ENCODE results near the gene HOXA6.

HOXA6 gene

GRCh38 chr7:27109466-27110185, 37.9 kb downstream of the HOXA6 start:
- Mint-ChIP-seq H3K4me3 (no peak overlapping the region), H3K27ac (no peak overlapping the region), H3K27me3 (peaks cover 26% of the 10 kb centered on the region), H3K4me1 (no peaks in the 10 kb centered on the region), H3K36me3 (no peaks in the 10 kb centered on the region), H3K9me3 (no peaks in the 10 kb centered on the region)
- CTCF ChIA-PET = no interaction called here
- DNase-seq = no peak

GRCh38 chr7:27108390-27109127, 39.0 kb downstream of the HOXA6 start:
- no peak overlapping the region for H3K4me3 Mint-ChIP-seq
- no peaks in the 10 kb centered on the region for H3K9me3 Mint-ChIP-seq
- H3K4me1 Mint-ChIP-seq = no peaks in the 10 kb centered on the region
- DNase-seq = no peak
- H3K27ac Mint-ChIP-seq = no peak overlapping the region
- peaks cover 37% of the 10 kb centered on the region for H3K27me3 Mint-ChIP-seq
- CTCF ChIA-PET = no interaction called here
- no peaks in the 10 kb centered on the region for H3K36me3 Mint-ChIP-seq

GRCh38 chr7:27107391-27108381, 39.9 kb downstream of the HOXA6 start:
- DNase-seq = no peak
- Mint-ChIP-seq H3K4me3 (no peak overlapping the region), H3K27ac (no peak overlapping the region), H3K9me3 (no peaks in the 10 kb centered on the region), H3K36me3 (no peaks in the 10 kb centered on the region), H3K27me3 (peaks cover 46% of the 10 kb centered on the region), H3K4me1 (peaks cover 3% of the 10 kb centered on the region)
- CTCF ChIA-PET = no interaction called here

- no peak for DNase-seq
- CTCF ChIA-PET = no interaction called here
- Mint-ChIP-seq H3K27me3 (peaks cover 54% of the 10 kb centered on the region), H3K36me3 (no peaks in the 10 kb centered on the region), H3K4me1 (peaks cover 9% of the 10 kb centered on the region), H3K4me3 (no peak overlapping the region), H3K9me3 (no peaks in the 10 kb centered on the region), H3K27ac (no peak overlapping the region)
These were observed 40.7 kb downstream of the HOXA6 start for GRCh38 chr7:27106901-27107240.

- no peaks in the 10 kb centered on the region for H3K36me3 Mint-ChIP-seq
- H3K4me3 Mint-ChIP-seq = no peak overlapping the region
- CTCF ChIA-PET = interaction anchor here (0.6 kb wide), 1 partner anchor 178 kb away, joined by 3 read pairs; no protein-coding TSS in a partner anchor
- H3K9me3 Mint-ChIP-seq = no peaks in the 10 kb centered on the region
- H3K4me1 Mint-ChIP-seq = peaks cover 9% of the 10 kb centered on the region
- H3K27ac Mint-ChIP-seq = no peak overlapping the region
- DNase-seq = no peak
- peaks cover 59% of the 10 kb centered on the region for H3K27me3 Mint-ChIP-seq
These were observed 41.2 kb downstream of the HOXA6 start for GRCh38 chr7:27106181-27106900.

GRCh38 chr7:27105301-27106031, 42.1 kb downstream of the HOXA6 start:
- Mint-ChIP-seq H3K27ac (no peak overlapping the region), H3K36me3 (peaks cover 2% of the 10 kb centered on the region), H3K27me3 (peaks cover 62% of the 10 kb centered on the region), H3K4me3 (no peak overlapping the region), H3K4me1 (peaks cover 9% of the 10 kb centered on the region), H3K9me3 (no peaks in the 10 kb centered on the region)
- no peak for DNase-seq
- CTCF ChIA-PET = interaction anchor here (0.6 kb wide), 1 partner anchor 179 kb away, joined by 3 read pairs; no protein-coding TSS in a partner anchor

GRCh38 chr7:27104341-27105058, 43.1 kb downstream of the HOXA6 start:
- Mint-ChIP-seq H3K36me3 (peaks cover 5% of the 10 kb centered on the region), H3K27ac (no peak overlapping the region), H3K4me1 (peaks cover 9% of the 10 kb centered on the region), H3K9me3 (no peaks in the 10 kb centered on the region), H3K27me3 (peaks cover 67% of the 10 kb centered on the region), H3K4me3 (no peak overlapping the region)
- DNase-seq = no peak
- CTCF ChIA-PET = no interaction called here

GRCh38 chr7:27103489-27104226, 43.9 kb downstream of the HOXA6 start:
- no peak for DNase-seq
- Mint-ChIP-seq H3K9me3 (no peaks in the 10 kb centered on the region), H3K27me3 (peaks cover 75% of the 10 kb centered on the region), H3K4me3 (no peak overlapping the region), H3K4me1 (peaks cover 9% of the 10 kb centered on the region), H3K36me3 (peaks cover 6% of the 10 kb centered on the region), H3K27ac (no peak overlapping the region)
- CTCF ChIA-PET = no interaction called here

- no peak for DNase-seq
These were observed 44.8 kb downstream of the HOXA6 start, which contains the start of gene HOXA2 for GRCh38 chr7:27102581-27103442. Gene HOXA2, minus strand, starts transcription at chr7:27102683. Its CDS starts 183 bp downstream, at chr7:27102500.

GRCh38 chr7:27101957-27102580, 45.5 kb downstream of the HOXA6 start:
- CTCF ChIA-PET = no interaction called here
- H3K4me3 Mint-ChIP-seq = no peak overlapping the region
- peaks cover 6% of the 10 kb centered on the region for H3K36me3 Mint-ChIP-seq
- H3K4me1 Mint-ChIP-seq = peaks cover 15% of the 10 kb centered on the region
- peaks cover 91% of the 10 kb centered on the region for H3K27me3 Mint-ChIP-seq
- no peak for DNase-seq
- H3K9me3 Mint-ChIP-seq = no peaks in the 10 kb centered on the region
- H3K27ac Mint-ChIP-seq = no peak overlapping the region

More at GRCh38 chr7:27102581-27103442, 44.8 kb downstream of the HOXA6 start, which contains the start of gene HOXA2:
- H3K27me3 Mint-ChIP-seq = peaks cover 84% of the 10 kb centered on the region
- CTCF ChIA-PET = no interaction called here
- H3K36me3 Mint-ChIP-seq = peaks cover 6% of the 10 kb centered on the region
- H3K27ac Mint-ChIP-seq = no peak within 1 kb of the TSS
- H3K4me3 Mint-ChIP-seq = no peak within 1 kb of the TSS
- peaks cover 9% of the 10 kb centered on the region for H3K4me1 Mint-ChIP-seq
- no peaks in the 10 kb centered on the region for H3K9me3 Mint-ChIP-seq

GRCh38 chr7:27101171-27101956, 46.2 kb downstream of the HOXA6 start:
- H3K4me1 Mint-ChIP-seq = peaks cover 16% of the 10 kb centered on the region
- no peak for DNase-seq
- CTCF ChIA-PET = no interaction called here

More at GRCh38 chr7:27101171-27101956, 46.2 kb downstream of the HOXA6 start:
- Mint-ChIP-seq H3K27me3 (peaks cover 97% of the 10 kb centered on the region), H3K27ac (no peak overlapping the region), H3K9me3 (no peaks in the 10 kb centered on the region), H3K36me3 (peaks cover 6% of the 10 kb centered on the region), H3K4me3 (no peak overlapping the region)

All from activated naive CD4-positive, alpha-beta T cell treated with anti-CD3 and anti-CD28 coated beads, Interleukin-2, amount 10 ng/mL, durations not matched to agents 7 days and 5 days (primary cell).